Vagina (tissue), 2 donors: ENCODE data around the gene HAUS7.

Experiments
- CTCF ChIP-seq, 3 experiments: fragments of 450-650 bp in 2 of 3; fragments of 200-600 bp in 1 of 3; sonication (generic) in 1 of 3; IDR thresholded peaks; one replicate each; pipeline ENCODE4 v1.5.1; 2017 to 2019; ENCODE audit warnings: antibody characterized with exemption in 3 of 3, mild to moderate bottlenecking in 2 of 3, moderate library complexity in 2 of 3
- POLR2AphosphoS5 ChIP-seq, 2 donors: sonication (generic); formaldehyde crosslinking; IDR thresholded peaks; one replicate each; pipeline ENCODE4 v1.9.0; 2017; ENCODE audit warnings: antibody characterized with exemption in 2 of 2, mild to moderate bottlenecking in 2 of 2, low read depth in 1 of 2; ENCODE audit not compliant: insufficient read depth in 1 of 2

- TF ChIP-seq CTCF (IDR thresholded peaks at IDR 0.05) (no peak), POLR2AphosphoS5 (IDR thresholded peaks at IDR 0.05; ENCODE audit: insufficient read depth in 1 of 2, low read depth in 1 of 2) (no peak)
These were observed 2.8 kb upstream of the HAUS7 start for GRCh38 chrX:153473126-153473525.
